KOPT-K1 (cell line): ENCODE results near the gene HASPIN.

Experiments
- H3K27ac ChIP-seq: fragments of 200-600 bp; sonication (generic); 2 replicates; pipeline ENCODE4 v1.5.1; 2016; ENCODE audit warnings: antibody characterized with exemption, mild to moderate bottlenecking, low read depth, low read length; ENCODE audit not compliant: poor library complexity, severe bottlenecking
- H3K36me3 ChIP-seq: fragments of 200-600 bp; sonication (generic); 2 replicates; pipeline ENCODE4 v1.5.1; 2017; ENCODE audit warnings: antibody characterized with exemption, mild to moderate bottlenecking, low read length, moderate library complexity; ENCODE audit not compliant: insufficient read depth
- H3K9me3 ChIP-seq: fragments of 200-600 bp; sonication (generic); 2 replicates; pipeline ENCODE4 v1.5.1; 2017; ENCODE audit warnings: antibody characterized with exemption, low read length, mild to moderate bottlenecking; ENCODE audit not compliant: insufficient read depth, poor library complexity, severe bottlenecking

The HASPIN gene

DNA sequence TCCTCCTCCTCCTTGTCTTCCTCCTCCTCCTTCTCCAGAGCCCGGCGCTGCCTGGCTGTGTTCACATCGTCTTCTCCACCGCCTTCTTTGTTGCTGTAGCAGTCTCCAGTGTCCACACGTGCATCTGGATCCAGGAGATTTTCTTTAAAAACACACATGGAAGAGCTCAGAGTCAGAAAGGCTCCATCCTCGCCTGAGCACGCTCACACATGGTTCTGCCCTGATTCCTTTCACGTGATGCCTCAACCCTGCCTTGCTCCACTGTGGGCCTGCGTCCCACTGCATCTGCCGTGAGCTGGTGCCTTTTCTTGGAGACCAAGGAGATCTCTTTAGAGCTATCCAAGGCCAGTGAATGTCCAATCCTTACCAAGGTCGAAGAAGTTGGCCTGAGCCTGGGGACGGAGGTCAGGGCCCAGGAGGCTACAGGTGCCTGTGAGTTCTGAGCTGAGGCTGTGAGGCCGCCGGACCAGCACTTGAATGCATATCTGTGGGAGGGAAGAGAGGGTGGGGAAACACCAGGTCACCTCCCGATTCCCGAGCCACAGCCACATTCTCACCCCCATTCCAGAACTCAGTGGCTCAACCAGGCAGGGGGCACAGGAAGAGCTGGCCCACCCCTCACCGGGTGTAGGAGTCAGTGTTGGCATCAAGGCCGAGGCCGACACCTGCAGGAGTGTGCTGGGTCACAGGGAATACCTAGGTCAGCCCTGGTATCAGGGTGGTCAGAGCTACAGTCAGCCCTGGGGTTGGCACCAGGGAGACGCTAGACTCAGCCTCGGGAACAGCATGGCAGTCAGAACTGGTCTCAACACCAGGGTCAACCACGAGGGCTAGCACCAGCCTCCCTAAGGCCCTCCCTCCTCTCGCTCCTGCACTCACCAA lies 37.6 kb downstream of the HASPIN start:
- H3K9me3 ChIP-seq: peaks cover 12% of the 10 kb centered on the region
- H3K27ac ChIP-seq: peak overlapping the region; percentile 10
- peaks cover 30% of the 10 kb centered on the region; the same call in 1 of the 2 replicates for H3K36me3 ChIP-seq

DNA sequence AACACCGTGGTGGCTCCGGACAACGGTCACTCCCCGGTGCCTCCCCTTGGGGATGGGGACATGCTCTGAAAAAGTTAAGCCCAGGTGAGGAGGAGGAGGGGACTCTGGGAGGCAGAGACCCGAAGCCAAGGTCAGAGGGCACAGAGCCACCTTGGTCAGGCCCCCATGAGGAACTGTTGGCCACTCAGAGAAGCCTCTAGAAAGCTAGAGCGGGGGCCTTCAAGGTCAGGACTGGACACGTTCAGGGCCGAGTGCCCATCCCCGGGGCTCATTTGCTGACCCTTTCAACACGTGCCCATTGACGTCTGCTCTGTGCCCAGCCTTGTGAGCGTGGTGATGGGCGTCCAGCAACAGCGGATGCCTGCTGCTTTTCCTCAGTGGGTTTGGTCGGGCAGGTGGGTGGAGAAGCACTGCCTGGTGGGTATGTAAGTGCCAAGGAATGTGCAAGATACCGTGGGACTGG lies 38.2 kb downstream of the HASPIN start:
- Histone ChIP-seq H3K27ac (no peak overlapping the region), H3K36me3 (peaks cover 30% of the 10 kb centered on the region; the same call in 1 of the 2 replicates), H3K9me3 (peaks cover 12% of the 10 kb centered on the region)

DNA sequence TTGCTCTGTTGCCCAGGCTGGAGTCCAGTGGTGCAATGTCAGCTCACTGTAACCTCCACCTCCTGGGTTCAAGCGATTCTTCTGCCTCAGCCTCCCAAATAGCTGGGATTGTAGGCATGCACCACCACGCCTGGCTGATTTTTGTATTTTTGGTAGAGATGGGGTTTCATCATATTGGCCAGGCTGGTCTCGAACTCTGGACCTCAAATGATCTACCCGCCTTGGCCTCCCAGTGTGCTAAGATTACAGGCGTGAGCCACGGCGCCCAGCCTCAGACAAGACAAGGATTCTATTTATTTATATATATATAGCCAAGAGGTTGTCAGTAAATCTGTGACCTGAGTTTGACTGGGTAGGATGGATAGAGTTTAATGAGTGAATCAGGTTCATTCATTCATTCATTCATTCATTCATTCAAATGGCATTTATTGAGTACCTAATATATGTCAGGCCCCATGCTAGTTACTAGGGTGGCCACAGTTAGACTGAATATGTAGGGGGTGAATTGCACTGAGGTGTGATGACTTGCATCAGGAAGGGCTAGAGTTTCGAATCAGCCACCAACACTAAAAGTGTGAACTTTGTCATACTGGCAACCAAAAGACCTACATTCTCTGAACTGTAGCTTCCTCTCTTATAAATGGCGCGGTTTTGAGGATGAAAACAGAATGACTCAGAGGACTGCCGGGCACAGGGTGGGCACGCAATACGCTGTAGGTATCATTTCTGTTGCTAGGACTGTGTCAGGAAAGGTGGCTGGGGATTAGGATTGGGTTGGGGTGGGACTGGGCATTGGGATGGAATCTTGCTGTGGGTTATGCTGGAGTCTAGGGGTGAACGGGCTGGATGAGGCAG lies 39.4 kb downstream of the HASPIN start:
- peaks cover 12% of the 10 kb centered on the region for H3K9me3 ChIP-seq
- peaks cover 26% of the 10 kb centered on the region; the same call in 1 of the 2 replicates for H3K36me3 ChIP-seq
- H3K27ac ChIP-seq: peak overlapping the region; percentile 73

DNA sequence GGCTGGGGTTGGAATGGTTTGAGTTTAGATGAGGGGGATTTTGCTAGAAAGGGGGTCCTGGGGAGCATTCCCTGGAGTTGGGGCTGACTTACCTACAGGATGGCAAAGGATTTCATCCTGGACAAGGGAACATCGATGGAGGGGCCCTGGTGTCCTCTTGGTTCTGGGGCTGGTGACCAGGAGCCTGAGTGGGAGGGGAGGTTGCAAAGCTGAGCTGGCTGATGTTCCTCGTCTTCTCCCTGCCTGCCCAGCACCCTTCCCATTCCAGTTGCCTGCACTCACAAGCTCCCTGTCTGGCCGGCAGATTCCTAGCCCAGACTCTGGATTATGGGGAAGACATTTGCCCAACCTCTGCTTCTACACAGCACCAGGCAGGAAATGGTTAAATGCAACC lies 40.1 kb downstream of the HASPIN start:
- Histone ChIP-seq H3K9me3 (peaks cover 12% of the 10 kb centered on the region), H3K27ac (peak overlapping the region; percentile 73), H3K36me3 (peaks cover 26% of the 10 kb centered on the region; the same call in 1 of the 2 replicates)

DNA sequence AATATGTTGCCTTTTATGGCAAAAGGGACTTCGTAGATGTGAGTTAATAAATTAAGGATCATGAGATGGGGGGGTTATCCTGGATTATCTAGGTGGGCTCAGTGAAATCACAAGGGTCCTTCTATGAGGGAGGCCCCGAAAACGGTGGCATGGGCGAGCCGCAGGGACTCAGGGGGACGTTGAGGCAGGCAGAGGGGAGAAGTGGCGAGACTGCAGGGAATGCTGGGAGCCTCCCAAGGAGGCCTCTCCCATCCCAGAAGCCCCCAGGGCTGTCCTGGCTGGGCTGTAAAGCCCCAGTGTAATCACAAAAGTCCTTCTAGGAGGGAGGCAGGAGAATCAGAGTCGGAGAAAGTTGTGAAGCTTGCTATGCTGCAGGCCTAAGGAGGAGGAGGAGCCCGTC lies 42.3 kb downstream of the HASPIN start:
- H3K27ac ChIP-seq: peak overlapping the region; percentile 73
- H3K36me3 ChIP-seq: peaks cover 8% of the 10 kb centered on the region; the same call in 1 of the 2 replicates
- no peaks in the 10 kb centered on the region for H3K9me3 ChIP-seq

DNA sequence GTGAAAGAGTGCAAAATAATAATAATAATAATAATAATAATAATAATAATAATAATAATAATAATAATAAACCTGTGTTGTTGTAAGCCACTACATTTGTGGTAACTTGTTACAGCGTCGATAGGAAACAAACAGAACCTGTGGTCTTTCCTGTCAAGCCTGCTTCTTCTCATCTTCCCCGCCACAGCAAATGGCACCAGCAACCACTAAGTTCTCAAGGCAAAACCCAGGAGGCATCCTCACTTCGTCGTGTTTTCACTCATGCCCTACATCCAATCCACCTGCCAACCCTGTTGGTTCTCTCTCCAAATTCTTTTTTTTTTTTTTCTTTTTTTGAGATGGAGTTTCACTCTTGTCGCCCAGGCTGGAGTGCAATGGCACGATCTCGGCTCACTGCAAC lies 43.1 kb downstream of the HASPIN start:
- H3K9me3 ChIP-seq: no peaks in the 10 kb centered on the region
- H3K27ac ChIP-seq: peak overlapping the region; percentile 92
- H3K36me3 ChIP-seq: no peaks in the 10 kb centered on the region

DNA sequence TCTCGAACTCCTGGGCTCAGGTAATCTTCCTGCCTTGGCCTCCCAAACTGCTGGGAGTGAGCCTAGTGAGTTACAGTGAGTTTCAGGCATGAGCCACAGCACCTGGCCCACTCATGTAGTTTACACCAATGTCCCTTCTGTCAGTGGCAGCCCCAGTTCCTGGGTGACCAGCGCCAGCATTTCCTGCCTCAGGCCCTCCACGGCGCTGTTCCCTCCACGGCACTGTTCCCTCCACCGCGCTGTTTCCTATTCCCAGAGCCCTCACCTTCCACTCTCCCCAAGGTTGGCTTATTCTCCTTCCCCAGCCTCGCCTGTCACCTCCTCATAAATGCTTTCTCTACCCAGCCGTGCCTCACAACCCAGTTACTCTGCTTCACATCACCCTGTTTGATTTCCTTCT lies 44.6 kb downstream of the HASPIN start:
- Histone ChIP-seq H3K36me3 (no peaks in the 10 kb centered on the region; the same call in 1 of the 2 replicates), H3K27ac (peak overlapping the region; percentile 92), H3K9me3 (no peaks in the 10 kb centered on the region)

DNA sequence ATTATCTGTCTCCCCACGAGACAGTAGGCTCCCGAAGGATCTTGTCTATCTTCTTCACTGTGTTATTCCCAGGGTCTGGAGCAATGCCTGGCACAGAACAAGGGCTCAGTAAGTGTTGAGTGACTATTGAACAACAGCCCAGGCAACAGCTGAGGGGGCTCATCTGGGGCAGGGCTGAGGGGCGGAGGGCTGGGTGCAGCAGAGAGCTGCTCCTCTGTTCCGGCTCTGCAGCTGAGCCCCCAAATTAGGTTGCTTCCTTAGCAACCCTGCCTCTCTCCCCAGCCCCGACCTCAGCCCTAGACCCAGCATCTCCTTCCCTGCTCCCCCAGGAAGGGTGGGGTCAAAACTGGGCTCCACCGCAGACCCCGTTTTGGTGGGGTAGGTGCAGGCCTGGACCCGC lies 45.1 kb downstream of the HASPIN start:
- H3K9me3 ChIP-seq: no peaks in the 10 kb centered on the region
- no peaks in the 10 kb centered on the region; the same call in 1 of the 2 replicates for H3K36me3 ChIP-seq
- H3K27ac ChIP-seq: peak overlapping the region; percentile 92

DNA sequence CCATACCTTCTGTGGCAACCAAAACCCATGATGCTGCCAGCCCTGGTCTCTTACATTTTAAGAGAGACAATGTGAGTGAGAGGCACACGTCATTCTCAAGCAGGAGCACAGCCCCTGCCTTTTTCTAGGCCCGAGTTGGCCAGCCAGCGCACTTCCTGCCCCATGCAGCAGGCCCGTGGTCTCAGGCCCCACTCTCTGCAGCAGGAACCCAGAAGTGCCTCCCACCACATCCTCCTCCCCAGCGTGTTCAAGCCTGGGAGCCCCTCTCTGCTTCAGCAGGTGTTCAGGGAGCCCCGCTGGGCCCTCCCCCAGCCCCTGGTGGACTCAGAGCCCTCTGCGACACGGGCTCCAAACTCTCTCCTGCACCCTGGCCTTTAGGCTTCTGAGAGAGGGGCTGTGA lies 46.8 kb downstream of the HASPIN start:
- no peaks in the 10 kb centered on the region for H3K9me3 ChIP-seq
- H3K36me3 ChIP-seq: no peaks in the 10 kb centered on the region; the same call in 1 of the 2 replicates
- H3K27ac ChIP-seq: peak overlapping the region; percentile 92

DNA sequence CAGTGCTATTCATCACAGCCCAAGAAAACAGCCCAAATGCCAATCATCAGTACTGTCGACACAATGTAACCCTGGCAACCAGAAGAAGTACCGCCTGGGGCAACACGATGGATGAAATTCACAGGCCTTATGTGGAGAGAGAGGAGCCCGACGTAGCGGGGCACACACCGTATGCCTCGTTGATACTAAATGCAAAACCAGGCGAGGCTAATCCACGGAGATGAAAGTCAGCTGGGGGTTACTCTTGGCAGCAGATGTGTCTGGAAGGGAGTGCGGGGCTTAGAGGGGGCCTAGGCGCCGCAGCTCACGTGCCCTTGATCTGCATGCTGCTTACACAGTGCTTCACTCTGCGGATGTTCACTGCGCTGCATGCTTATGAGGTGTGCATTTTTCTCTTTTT lies 47.4 kb downstream of the HASPIN start:
- peak overlapping the region; percentile 92 for H3K27ac ChIP-seq
- no peaks in the 10 kb centered on the region; the same call in 1 of the 2 replicates for H3K36me3 ChIP-seq
- H3K9me3 ChIP-seq: no peaks in the 10 kb centered on the region

DNA sequence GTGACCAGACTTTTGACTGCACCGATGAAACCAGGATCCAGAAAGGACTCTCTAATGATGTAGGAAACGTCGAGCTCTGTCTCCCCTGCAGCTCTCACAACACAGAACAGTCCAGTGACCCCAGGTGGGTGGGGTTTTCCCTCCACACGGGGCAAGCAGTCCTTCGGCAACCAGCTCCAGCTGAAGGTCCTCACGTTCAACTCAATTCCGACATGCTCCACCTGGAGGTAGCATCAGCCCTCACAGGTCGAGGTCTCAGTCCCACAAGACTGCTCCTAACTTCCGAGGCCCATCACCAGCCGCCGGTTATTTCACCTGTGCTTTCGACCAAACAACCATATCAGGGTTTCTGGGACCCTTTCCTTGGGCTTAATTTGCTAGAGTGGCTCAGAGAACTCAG lies 49.1 kb downstream of the HASPIN start:
- H3K27ac ChIP-seq: peak overlapping the region; percentile 55
- H3K9me3 ChIP-seq: no peaks in the 10 kb centered on the region
- peaks cover 5% of the 10 kb centered on the region; the same call in 1 of the 2 replicates for H3K36me3 ChIP-seq

DNA sequence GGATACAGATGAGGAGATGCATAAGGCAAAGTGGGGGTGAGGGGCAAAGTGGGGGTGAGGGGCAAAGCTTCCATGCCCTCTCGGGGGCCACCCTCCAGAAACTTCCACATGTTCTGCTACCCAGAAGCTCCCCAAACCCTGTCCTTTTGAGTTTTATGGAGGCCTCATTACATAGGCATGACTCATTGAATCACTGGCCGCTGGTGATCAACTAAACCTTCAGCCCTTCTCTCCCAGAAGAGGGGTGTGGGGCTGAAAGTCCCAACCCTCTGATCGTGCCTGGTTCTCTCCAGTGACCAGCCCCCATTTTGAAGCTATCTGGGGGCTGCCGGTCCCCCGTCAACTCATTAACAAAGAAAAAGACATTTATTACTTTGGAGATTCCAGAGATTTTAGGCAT lies 49.8 kb downstream of the HASPIN start:
- Histone ChIP-seq H3K27ac (no peak overlapping the region), H3K36me3 (peaks cover 5% of the 10 kb centered on the region; the same call in 1 of the 2 replicates), H3K9me3 (no peaks in the 10 kb centered on the region)

DNA sequence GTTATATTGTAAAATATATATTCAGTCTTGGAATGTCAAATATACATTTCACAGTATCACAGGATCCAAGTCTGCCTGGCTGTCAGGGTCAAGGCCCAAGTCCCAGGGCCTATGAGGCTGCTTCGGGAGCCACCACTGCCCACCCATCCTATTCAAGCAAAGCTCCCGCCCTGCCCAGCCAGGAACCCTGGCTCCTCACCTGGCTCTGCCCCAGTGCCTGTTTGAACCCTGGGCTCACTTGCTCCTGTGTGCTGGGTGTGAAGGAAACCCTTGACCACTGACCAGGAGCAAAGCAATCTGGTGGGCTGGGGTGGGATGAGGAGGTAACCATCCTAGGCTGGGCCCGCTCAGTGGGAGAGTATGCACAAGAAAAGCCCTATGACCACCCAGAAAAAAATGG lies 50.3 kb downstream of the HASPIN start:
- Histone ChIP-seq H3K9me3 (no peaks in the 10 kb centered on the region), H3K36me3 (peaks cover 5% of the 10 kb centered on the region; the same call in 1 of the 2 replicates), H3K27ac (no peak overlapping the region)
